GM18526 (cell line): ENCODE measurements around the gene TAF6.
A peak's percentile ranks its signal among the peaks of the same experiment; 100 is the strongest.

ENCODE experiments used
- POLR2A ChIP-seq: IDR thresholded peaks from 3 replicates; pipeline ENCODE4 v1.6.1; 2011; ENCODE audit not compliant: insufficient read length; ENCODE audit errors: extremely low read depth

TAF6 gene

GRCh38 chr7:100093054-100093453, 26.1 kb downstream of the TAF6 start:
- TF ChIP-seq POLR2A = no peak

DNA sequence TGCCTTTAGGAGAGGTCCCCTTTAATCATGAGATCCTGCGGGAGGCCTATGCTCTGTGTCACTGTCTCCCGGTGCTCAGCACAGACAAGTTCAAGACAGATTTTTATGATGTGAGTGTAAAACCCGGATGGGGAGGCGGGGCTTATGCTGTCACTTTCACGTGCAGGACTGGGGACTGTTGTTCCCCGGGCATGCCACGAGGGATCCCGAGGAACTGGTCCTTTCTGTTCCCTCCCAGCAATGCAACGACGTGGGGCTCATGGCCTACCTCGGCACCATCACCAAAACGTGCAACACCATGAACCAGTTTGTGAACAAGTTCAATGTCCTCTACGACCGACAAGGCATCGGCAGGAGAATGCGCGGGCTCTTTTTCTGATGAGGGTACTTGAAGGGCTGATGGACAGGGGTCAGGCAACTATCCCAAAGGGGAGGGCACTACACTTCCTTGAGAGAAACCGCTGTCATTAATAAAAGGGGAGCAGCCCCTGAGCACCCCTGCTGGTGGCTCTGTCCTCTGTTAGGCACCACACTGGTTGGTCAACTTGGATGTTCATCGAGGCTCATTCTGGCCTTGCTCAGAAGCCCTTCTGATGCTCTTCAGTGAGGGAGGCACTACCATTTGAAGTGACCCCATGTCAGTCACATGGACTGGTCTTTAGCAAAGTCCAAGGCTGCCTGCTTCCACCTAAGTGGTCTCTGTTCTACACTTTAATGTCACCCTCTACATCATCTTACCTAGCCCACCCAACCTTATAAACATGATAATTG, 27.6 kb downstream of the TAF6 start:
- peak; percentile 22 for TF ChIP-seq POLR2A

DNA sequence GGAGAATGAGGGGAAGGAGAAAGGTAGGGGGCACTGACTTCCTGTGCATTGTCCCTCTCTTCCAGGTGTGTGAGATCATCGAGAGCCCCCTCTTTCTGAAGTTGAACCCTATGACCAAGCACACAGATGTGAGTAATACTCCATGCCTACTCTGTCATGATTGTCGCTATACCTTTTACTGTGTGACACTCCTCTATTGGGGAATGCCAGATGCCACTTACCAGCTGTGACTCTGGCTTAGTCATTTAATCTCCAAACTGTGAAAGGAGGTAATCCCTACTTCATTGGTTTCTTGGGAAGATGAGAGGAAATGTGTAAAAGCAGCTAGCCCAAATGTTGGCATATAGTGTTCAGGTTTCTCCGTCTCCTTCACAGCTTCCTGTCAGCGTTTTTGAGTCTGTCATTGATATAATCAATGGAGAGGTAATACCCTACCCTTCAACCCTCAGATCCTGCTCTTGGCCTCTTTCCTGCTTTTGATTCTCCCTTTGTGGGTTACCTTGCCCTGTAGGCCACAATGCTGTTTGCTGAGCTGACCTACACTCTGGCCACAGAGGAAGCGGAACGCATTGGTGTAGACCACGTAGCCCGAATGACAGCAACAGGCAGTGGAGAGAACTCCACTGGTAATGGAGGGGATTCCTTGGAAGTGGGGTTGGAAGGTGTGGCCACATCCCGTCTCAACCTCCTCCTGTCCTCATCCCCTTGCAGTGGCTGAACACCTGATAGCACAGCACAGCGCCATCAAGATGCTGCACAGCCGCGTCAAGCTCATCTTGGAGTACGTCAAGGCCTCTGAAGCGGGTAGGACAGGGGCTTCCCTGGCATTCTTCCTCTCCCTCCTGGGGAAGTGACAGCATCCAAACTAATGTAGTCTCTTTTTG, 28.4 kb downstream of the TAF6 start:
- no peak for TF ChIP-seq POLR2A

- no peak for TF ChIP-seq POLR2A
Measured at GRCh38 chr7:100089458-100090196, 29.5 kb downstream of the TAF6 start.

DNA sequence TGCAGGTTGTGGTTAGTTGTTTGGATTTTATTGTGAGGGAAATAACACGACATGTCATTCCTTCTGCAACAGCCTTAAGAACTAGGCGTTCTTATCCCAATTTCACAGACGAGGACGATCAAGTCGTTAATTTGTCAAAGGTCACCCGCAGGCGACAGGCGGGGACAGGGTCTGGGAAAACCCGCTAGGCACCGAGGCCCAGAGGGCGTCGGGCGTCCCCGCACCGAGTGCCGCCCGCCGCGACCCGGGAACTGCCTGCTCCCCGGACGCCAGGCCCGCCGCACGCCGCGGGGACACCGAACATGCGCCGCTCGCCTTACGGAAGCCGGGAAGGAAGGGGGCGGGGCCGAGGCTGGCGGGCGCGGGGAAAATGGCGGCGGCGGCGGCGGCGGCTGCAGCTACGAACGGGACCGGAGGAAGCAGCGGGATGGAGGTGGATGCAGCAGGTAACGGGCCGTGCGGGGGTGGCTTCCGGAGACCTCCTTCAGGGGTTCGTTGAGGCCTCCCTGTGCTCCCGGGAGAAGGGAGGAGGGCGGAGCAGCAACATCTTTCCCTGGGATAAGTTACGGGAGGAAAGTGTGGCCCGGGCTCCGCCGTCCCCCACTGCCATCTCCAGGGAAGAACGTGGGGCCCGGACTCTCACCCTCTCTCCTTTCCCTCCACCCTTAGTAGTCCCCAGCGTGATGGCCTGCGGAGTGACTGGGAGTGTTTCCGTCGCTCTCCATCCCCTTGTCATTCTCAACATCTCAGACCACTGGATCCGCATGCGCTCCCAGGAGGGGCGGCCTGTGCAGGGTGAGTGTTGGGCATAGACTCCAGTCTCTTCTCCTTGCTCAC, 30.3 kb downstream of the TAF6 start, which contains the start of gene COPS6:
COPS6 (plus strand) TSS at position 349 of the 837 bp plus-strand sequence; CDS start at position 371, 22 bp downstream.
- TF ChIP-seq POLR2A = peak; percentile 94

DNA sequence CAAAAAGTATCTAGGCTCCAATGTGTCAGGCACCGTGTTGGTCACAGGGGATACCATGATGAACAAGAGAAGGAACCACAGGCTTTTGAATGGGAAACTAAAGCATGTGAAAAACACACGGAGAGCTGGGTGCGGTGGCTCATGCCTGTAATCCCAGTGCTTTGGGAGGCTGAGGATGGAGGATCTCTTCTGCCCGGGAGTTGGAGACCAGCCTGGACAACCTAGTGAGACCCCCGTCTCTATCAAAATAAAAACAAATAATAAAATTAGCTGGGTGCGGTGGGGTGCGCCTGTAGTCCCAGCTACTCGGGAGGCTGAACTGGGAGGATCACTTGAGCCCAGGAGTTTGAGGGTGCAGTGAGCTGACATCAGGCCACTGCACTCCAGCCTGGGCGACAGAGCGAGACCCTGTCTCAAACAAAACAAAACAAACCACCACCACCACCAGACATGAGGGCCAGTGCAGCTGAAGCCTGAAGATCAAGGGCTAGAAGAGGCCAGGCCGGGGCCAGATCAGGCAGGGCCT, 31.0 kb downstream of the TAF6 start:
- no peak for TF ChIP-seq POLR2A

DNA sequence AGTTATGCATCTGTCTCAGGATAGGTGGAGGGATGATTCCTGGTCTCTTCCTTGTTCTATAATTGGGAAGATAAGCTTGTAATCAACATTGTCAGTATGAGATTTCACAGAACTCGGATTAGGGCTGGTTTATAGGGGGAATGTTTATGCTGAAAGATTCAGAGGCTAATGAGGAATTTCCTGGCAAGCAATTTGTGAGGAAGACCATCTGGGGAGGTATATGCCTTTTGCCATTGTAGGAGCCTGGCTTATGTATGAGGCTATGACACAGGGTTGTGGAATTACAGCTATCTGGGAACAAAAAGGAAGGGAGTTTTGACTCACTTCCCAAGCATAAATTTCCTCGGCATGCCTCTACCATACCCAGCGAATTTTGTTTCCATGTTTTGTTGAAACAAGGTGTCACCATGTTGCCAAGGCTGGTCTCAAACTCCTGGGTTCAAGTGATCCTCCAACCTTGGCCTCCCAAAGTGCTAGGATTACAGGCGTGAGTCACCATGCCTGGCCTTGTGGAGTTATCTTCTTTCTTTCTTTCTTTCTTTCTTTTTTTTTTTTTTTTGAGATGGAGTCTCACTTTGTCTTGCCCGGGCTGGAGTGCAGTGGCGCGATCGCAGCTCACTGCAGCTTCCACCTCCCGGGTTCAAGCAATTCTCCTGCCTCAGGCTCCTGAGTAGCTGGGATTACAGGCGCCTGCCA, 32.0 kb downstream of the TAF6 start:
- TF ChIP-seq POLR2A = no peak

DNA sequence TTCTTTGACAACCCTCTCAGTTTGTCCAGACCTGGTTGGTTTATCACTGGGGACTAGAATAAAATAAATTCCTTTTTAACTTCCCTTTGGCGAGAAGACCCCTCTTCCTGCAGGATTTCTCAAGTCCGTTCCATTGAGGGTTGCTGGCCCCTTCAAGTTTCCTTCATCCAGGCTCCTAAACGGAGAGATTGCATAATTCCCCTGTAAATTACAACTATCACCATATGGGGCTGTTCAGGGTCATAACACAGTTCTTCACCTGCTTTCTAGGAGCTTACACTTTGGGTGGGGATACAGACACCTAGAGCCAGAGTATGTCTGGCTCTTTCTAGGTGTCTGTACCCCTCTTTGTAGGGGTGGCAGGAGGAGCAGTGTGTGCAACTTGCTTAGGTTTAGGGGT, 33.6 kb downstream of the TAF6 start:
- TF ChIP-seq POLR2A = no peak

- TF ChIP-seq POLR2A = no peak
Measured at GRCh38 chr7:100082978-100083377, 36.2 kb downstream of the TAF6 start.

GRCh38 chr7:100081535-100082102, 37.5 kb downstream of the TAF6 start, which contains the start of gene ZNF3:
Gene ZNF3 (minus strand): TSS chr7:100081723. CDS start chr7:100077357, 4,366 bp downstream.
- TF ChIP-seq POLR2A = peak; percentile 86

GRCh38 chr7:100080907-100081534, 38.1 kb downstream of the TAF6 start:
- no peak for TF ChIP-seq POLR2A

GRCh38 chr7:100079024-100079560, 40.1 kb downstream of the TAF6 start:
- no peak for TF ChIP-seq POLR2A
